HG03108 (cell line): ENCODE results near the gene SSX7.
"Not testable (repeated sequence)": the region's sequence is repeated elsewhere in the genome, so short reads cannot be mapped to it uniquely, and the experiment has no call there.

ENCODE experiments used
- ATAC-seq: cut with Tn5 transposase; IDR thresholded peaks from one replicate; pipeline ENCODE4 v1.9.1; 2021; ENCODE audit warnings: moderate library complexity; ENCODE audit not compliant: unreplicated experiment

Gene SSX7

GRCh38 chrX:52654800-52655199, at the start of gene SSX7:
Gene SSX7 (minus strand): TSS chrX:52654900. CDS start chrX:52653472, 1,428 bp downstream.
- ATAC-seq = not testable (repeated sequence)

GRCh38 chrX:52692034-52692433, 37.3 kb upstream of the SSX7 start:
- not testable (repeated sequence) for ATAC-seq

- ATAC-seq = not testable (repeated sequence)
Observed at GRCh38 chrX:52662218-52662617, 7.5 kb upstream of the SSX7 start.

GRCh38 chrX:52655475-52655874, 775 bp upstream of the SSX7 start:
- not testable (repeated sequence) for ATAC-seq

- ATAC-seq = not testable (repeated sequence)
Observed at GRCh38 chrX:52650676-52651075, 4.0 kb downstream of the SSX7 start.

GRCh38 chrX:52648956-52649355, 5.7 kb downstream of the SSX7 start:
- ATAC-seq = not testable (repeated sequence)

GRCh38 chrX:52628483-52628882, 26.2 kb downstream of the SSX7 start:
- ATAC-seq = not testable (repeated sequence)

GRCh38 chrX:52620661-52621060, 34.0 kb downstream of the SSX7 start:
- ATAC-seq = not testable (repeated sequence)

GRCh38 chrX:52608961-52609360, 45.7 kb downstream of the SSX7 start:
- no peak for ATAC-seq

- not testable (repeated sequence) for ATAC-seq
Observed at GRCh38 chrX:52603151-52603550, 51.5 kb downstream of the SSX7 start.

GRCh38 chrX:52598886-52599285, 55.8 kb downstream of the SSX7 start:
- ATAC-seq = no peak

- no peak for ATAC-seq
Observed at GRCh38 chrX:52594658-52595057, 60.0 kb downstream of the SSX7 start.
